Activated CD8-positive, alpha-beta T cell treated with anti-CD3 and anti-CD28 coated beads, Interleukin-2, amount 10 ng/mL, durations not matched to agents 7 days and 5 days (primary cell): ENCODE measurements around the gene SDCCAG8. TPM values are rescaled to one million over a fixed set of nuclear protein-coding genes. Genes with fewer than 3 reads are reported as not detected.

Source experiments
- ATAC-seq: fragments of 150-1000 bp; cut with Tn5 transposase; one replicate; pipeline ENCODE4 v1.10.0; 2021; ENCODE audit warnings: moderate library complexity
- CTCF ChIA-PET: fragments of 350-600 bp; sonication (Branson Sonifier 250); formaldehyde crosslinking; loops from one replicate; lab custom pipeline; 2021; ENCODE audit warnings: antibody characterized with exemption; lab: Charles Lee
- POLR2A ChIA-PET: fragments of 350-600 bp; sonication (Branson Sonifier 250); formaldehyde crosslinking; loops from one replicate; lab custom pipeline; 2021; ENCODE audit warnings: antibody characterized with exemption; lab: Charles Lee
- DNase-seq: peaks from one replicate; pipeline ENCODE4 v3.0.0-alpha.2; 2020
- H3K27ac Mint-ChIP-seq: one replicate; pipeline ENCODE4 v1.8.0; 2021; ENCODE audit warnings: mild to moderate bottlenecking, mixed read lengths
- H3K27me3 Mint-ChIP-seq: one replicate; pipeline ENCODE4 v1.8.0; 2021; ENCODE audit warnings: low read depth, mixed read lengths
- H3K36me3 Mint-ChIP-seq: one replicate; pipeline ENCODE4 v1.8.0; 2021; ENCODE audit warnings: low read depth, mixed read lengths
- H3K4me1 Mint-ChIP-seq: one replicate; pipeline ENCODE4 v1.8.0; 2021; ENCODE audit warnings: low read depth, mixed read lengths
- H3K4me3 Mint-ChIP-seq: one replicate; pipeline ENCODE4 v1.8.0; 2021; ENCODE audit warnings: mild to moderate bottlenecking, mixed read lengths
- H3K9me3 Mint-ChIP-seq: one replicate; pipeline ENCODE4 v1.8.0; 2022; ENCODE audit warnings: mixed read lengths; ENCODE audit not compliant: insufficient read depth
- total RNA-seq, 2 experiments: library from RNA; stranded (reverse); gene quantifications; one replicate each; pipeline ENCODE4 v1.2.3, GENCODE V29; 2021

Gene SDCCAG8
- total RNA-seq, 2 experiments from 2014 or later, result 16.6 to 20.0 TPM

DNA sequence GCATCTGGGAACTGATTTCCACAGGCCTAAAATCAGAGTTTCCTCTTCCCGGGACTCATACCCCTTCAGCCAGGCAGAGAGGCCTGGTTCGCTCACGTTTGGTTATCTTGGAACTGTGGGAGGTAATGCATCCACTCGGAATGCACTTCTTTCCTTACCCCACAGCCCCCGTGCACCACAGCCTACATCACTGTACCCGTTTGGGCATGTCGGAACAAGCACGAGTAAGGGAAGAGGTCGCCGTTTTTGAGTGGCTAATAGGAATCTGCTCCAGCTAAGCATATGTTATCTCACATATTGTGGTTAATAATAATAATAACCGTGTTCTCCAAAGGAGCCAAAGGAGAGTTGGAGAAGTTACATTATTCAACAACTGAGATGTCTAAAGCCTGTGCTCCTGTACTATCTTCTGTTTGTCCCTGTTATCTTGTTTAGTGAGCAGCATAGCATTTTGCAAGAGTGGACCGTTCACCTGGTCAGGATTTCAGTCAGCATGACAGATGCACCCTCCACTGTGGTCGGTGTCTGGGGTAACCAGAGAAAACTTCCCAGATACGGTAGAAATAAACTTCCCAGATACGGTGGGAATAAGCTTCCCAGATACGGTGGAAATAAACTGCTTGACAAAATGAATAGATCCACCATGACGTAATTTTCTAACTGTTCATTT, 198.6 kb downstream of the SDCCAG8 start:
- ATAC-seq (no peak), DNase-seq (no peak)
- H3K27me3 Mint-ChIP-seq, result no peaks in the 10 kb centered on the region
- H3K4me3 Mint-ChIP-seq, result no peak overlapping the region
- no peak overlapping the region for H3K27ac Mint-ChIP-seq
- POLR2A ChIA-PET, result no interaction called here
- CTCF ChIA-PET, result no interaction called here
- peaks cover 8% of the 10 kb centered on the region for H3K4me1 Mint-ChIP-seq
- no peaks in the 10 kb centered on the region for H3K9me3 Mint-ChIP-seq
- no peaks in the 10 kb centered on the region for H3K36me3 Mint-ChIP-seq

DNA sequence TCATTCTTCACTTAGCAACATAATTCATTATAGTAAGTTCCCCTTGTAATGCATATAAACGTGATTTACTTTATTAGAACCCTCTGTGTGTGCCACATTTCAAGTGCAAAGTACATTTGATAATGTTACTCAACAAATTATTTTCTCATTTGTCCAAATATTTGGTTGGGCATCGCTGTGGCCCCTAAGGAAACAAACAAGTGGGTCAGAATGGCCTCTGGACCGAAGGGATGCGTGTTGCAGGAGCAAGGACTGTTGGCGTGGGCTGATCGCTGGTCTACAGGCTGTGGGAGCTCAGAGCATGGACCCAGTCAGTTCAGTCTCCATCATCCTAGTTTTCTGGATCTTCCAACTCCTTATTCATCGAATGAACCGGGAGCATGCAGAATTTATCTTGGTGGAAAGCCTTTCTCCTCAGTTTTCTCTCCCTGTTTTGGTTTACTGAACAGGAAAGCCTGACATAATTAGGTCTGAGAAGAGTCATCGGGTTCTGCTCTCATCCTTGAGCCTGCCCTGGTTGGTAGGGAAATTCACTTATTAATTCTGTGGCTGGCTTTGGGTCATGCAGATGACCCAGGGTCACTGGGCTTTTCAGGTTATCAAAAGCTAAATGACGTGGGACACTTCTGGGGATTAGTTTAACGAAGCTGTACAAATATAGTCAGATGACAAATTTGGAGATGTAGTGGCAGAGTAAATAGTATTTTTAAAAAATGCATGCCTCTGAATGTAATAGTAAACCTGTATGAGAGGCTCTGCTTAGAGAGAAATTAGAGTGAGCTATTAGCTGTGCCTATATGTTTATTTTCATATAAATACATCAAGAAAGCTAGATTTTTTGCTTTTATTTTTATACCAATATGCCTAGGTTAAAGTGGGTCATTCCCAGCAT, 200.2 kb downstream of the SDCCAG8 start:
- ATAC-seq, result no peak
- Mint-ChIP-seq H3K9me3 (no peaks in the 10 kb centered on the region), H3K27ac (no peak overlapping the region), H3K27me3 (no peaks in the 10 kb centered on the region), H3K4me3 (no peak overlapping the region), H3K4me1 (peaks cover 8% of the 10 kb centered on the region), H3K36me3 (no peaks in the 10 kb centered on the region)
- no peak for DNase-seq
- POLR2A ChIA-PET, result no interaction called here
- CTCF ChIA-PET, result no interaction called here

DNA sequence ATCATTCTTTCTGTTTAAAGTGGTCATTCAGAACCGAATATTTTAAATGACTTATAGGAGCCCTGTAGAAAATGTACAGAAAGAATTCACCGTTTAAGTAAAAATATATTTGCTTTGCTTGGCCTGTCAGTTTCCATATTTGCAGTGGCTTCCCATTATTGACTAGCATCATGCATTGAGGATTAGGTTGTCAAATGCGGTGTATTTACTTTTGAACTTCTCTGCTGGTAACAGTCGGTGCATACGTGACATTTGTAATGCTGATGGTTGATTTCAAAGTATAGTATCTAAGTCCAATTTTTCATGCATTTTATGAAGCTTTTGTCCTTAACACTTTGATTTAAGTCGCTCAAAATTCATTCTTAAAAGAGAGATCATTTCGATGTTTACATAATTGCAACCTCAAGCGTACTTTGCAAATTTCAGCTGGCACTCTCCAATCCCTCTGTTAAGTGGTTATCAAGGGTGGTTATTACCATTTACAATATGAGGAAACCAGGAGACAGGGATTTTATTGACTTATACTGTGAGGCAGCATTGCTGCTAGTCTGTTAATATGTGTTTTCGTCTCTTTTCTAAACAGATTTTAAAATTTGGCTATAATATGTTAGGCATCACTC, 201.6 kb downstream of the SDCCAG8 start:
- CTCF ChIA-PET, result no interaction called here
- Mint-ChIP-seq H3K4me1 (peaks cover 8% of the 10 kb centered on the region), H3K9me3 (no peaks in the 10 kb centered on the region), H3K27me3 (no peaks in the 10 kb centered on the region), H3K36me3 (no peaks in the 10 kb centered on the region), H3K27ac (no peak overlapping the region), H3K4me3 (no peak overlapping the region)
- no peak for ATAC-seq
- POLR2A ChIA-PET, result no interaction called here
- no peak for DNase-seq

DNA sequence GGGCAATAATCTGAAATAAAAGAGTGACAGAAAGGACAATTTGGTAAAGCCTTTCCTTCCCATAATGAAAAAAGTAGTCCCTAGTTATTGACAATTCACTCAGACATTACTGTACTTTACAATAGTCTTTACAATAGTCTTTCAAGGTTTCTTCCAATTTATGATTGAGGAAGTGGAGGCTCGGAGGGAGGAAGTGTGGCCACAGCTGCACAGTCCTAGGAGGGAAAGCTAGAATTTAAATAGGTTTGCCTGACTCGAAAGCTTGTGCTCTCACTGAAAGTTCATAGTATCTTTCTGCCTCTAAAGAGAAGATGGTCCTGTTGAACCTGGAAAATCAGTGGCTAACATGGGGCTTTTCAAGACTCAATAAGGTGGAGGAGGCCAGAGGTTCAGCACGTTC, 203.2 kb downstream of the SDCCAG8 start:
- CTCF ChIA-PET, result no interaction called here
- no peaks in the 10 kb centered on the region for H3K9me3 Mint-ChIP-seq
- ATAC-seq (no peak), DNase-seq (no peak)
- peaks cover 8% of the 10 kb centered on the region for H3K4me1 Mint-ChIP-seq
- H3K36me3 Mint-ChIP-seq, result no peaks in the 10 kb centered on the region
- no peaks in the 10 kb centered on the region for H3K27me3 Mint-ChIP-seq
- H3K4me3 Mint-ChIP-seq, result no peak overlapping the region
- H3K27ac Mint-ChIP-seq, result no peak overlapping the region
- POLR2A ChIA-PET, result no interaction called here

DNA sequence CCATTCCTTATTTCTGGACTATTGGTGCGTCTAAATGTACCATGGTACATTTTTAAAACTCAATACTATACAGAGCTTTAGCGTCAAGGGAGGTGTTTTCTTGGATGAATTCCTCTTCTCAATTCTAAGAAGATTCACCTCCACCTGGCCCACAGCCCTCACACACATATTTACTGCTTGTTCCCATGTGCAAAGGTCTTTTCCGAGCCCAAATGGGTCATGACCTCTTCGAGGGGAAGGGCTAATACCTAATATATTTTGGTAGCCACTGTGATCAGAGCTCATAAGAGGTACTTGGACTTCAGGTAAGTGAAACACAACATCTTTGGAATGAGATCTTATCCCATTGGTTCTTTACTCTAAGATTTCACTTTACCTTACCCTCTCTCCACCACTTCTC, 205.9 kb downstream of the SDCCAG8 start:
- Mint-ChIP-seq H3K9me3 (no peaks in the 10 kb centered on the region), H3K27me3 (no peaks in the 10 kb centered on the region), H3K4me1 (peaks cover 8% of the 10 kb centered on the region), H3K4me3 (no peak overlapping the region), H3K27ac (no peak overlapping the region), H3K36me3 (no peaks in the 10 kb centered on the region)
- CTCF ChIA-PET, result no interaction called here
- ATAC-seq (no peak), DNase-seq (no peak)
- POLR2A ChIA-PET, result no interaction called here

DNA sequence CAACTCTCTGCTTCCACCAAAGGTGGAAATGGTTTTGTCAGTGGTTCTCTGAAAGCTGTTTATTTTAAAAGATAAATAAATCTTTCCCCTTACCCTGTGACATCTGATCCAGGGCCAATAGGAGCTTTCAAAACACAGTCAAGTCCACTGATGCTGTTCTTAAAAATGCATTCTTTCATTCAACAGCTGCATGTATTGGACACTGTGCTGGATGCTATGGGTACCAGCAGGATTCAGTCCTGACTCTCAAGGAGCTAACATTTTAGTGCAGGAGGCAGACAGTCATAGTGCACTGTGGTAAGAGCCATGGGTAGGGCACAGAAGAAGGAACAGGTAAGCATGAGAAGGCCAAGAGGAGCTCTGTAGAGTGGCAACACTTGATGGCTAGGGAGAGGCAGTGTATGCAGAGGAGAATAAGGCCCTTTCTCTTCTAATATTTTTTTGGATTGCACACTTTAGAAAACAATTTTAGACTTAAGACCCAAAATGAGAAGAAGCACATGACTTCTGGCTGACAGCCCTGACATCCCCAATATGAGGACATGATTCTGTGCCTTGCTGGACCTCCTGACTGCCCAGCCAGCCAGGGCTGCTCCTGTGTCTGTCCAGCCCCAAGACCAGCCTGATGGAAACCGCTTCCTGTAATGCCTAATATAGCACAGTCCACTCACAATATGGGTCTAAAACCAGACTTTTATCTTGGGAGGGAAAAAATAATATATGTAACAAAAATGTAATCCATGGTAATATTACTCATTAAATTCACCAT, 207.3 kb downstream of the SDCCAG8 start:
- no peaks in the 10 kb centered on the region for H3K36me3 Mint-ChIP-seq
- H3K27ac Mint-ChIP-seq, result no peak overlapping the region
- H3K27me3 Mint-ChIP-seq, result no peaks in the 10 kb centered on the region
- no peak overlapping the region for H3K4me3 Mint-ChIP-seq
- CTCF ChIA-PET, result no interaction called here
- POLR2A ChIA-PET, result no interaction called here
- ATAC-seq (no peak), DNase-seq (no peak)
- H3K4me1 Mint-ChIP-seq, result peaks cover 8% of the 10 kb centered on the region
- H3K9me3 Mint-ChIP-seq, result no peaks in the 10 kb centered on the region

DNA sequence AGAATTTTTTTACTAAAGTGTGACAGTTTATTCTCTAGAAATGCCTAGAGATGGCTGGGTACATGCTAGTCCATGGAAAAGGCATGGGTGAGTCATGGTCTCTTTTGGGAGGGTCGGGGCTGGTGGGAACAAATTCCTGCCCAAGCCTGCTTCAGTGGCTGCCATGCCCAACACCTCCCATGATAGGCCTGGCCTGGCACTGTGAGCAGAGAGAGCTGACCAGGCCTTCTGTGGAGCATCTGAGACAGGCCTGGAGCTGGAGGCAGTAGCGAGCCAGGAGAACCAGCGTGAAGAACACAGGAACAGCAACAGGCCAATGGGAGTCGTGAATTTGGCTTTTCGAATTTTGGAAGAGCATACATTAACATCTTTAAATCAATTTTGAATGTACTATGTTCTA, 209.2 kb downstream of the SDCCAG8 start:
- Mint-ChIP-seq H3K4me3 (no peak overlapping the region), H3K36me3 (no peaks in the 10 kb centered on the region)
- no peak for ATAC-seq

DNA sequence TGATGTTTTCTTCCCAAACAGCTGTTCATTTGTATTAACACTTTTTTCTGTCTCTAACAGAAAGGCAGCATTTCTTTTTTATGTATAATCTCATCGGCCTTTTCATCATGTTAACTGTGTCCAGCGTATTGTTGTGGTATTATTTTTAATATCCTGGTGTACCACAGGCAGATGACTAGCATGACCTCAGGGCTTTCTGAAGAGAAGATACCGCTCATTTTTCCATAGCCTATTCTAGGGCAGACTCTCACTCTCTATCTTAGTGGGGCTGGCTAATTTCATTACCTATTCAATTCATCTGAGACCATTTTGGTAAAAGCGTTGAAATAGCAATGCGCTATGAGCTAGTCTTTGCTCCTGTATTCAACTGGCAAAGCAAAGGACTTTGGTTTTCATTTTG, 209.9 kb downstream of the SDCCAG8 start:
- ChIA-PET POLR2A (no interaction called here), CTCF (no interaction called here)
- Mint-ChIP-seq H3K9me3 (no peaks in the 10 kb centered on the region), H3K36me3 (no peaks in the 10 kb centered on the region), H3K27me3 (no peaks in the 10 kb centered on the region), H3K4me3 (no peak overlapping the region), H3K4me1 (no peaks in the 10 kb centered on the region), H3K27ac (no peak overlapping the region)
- ATAC-seq (no peak), DNase-seq (no peak)

More for the DNA sequence above, 209.2 kb downstream of the SDCCAG8 start:
- DNase-seq, result no peak
- ChIA-PET CTCF (no interaction called here), POLR2A (no interaction called here)
- Mint-ChIP-seq H3K9me3 (no peaks in the 10 kb centered on the region), H3K4me1 (no peaks in the 10 kb centered on the region), H3K27me3 (no peaks in the 10 kb centered on the region), H3K27ac (no peak overlapping the region)

DNA sequence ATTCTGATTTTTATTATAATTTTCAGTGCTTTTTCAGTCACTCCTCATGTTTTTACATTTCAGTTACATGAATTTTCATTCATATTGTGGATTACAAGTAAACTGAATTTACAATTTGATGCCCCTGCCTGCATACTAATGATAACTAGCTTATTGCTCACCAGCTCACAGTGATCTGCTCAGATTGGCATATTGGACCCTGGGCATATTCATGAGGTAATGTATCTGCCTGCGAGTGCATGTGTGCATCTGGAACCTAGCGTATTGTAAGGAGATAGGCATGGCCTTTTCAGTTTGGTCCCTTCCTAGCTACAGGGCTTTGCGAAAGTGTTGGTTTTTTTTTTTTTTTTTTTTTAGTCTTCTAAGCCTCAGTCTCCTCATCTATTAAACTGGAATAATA, 213.7 kb downstream of the SDCCAG8 start:
- ChIA-PET POLR2A (no interaction called here), CTCF (interaction anchor here (1.1 kb wide), 1 partner anchor 126 kb away, joined by 4 read pairs; no protein-coding TSS in a partner anchor)
- peaks cover 2% of the 10 kb centered on the region for H3K36me3 Mint-ChIP-seq
- no peak for DNase-seq
- peaks cover 5% of the 10 kb centered on the region for H3K4me1 Mint-ChIP-seq
- ATAC-seq, result no peak
- H3K27ac Mint-ChIP-seq, result no peak overlapping the region
- H3K4me3 Mint-ChIP-seq, result no peak overlapping the region
- no peaks in the 10 kb centered on the region for H3K9me3 Mint-ChIP-seq
- H3K27me3 Mint-ChIP-seq, result no peaks in the 10 kb centered on the region

DNA sequence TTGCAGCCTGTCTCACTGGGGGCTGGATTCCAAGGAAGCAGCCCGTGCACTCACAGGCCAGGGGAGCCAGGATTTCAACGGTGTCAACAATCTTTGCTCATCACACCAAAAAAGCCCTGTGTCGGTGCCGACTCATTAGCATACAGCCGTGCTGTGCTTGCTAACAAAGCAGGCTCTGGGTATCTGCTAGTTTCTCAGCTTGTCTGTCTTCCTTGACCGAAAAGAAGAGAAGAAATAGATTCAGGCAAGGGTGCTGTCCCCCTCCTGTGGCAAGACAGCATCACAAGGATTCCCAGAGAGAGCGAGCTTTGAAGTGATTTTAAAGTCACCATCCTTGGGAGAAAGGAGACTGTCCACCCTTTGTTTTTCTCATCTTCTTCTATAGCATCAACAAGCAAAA, 214.7 kb downstream of the SDCCAG8 start:
- peaks cover 2% of the 10 kb centered on the region for H3K36me3 Mint-ChIP-seq

DNA sequence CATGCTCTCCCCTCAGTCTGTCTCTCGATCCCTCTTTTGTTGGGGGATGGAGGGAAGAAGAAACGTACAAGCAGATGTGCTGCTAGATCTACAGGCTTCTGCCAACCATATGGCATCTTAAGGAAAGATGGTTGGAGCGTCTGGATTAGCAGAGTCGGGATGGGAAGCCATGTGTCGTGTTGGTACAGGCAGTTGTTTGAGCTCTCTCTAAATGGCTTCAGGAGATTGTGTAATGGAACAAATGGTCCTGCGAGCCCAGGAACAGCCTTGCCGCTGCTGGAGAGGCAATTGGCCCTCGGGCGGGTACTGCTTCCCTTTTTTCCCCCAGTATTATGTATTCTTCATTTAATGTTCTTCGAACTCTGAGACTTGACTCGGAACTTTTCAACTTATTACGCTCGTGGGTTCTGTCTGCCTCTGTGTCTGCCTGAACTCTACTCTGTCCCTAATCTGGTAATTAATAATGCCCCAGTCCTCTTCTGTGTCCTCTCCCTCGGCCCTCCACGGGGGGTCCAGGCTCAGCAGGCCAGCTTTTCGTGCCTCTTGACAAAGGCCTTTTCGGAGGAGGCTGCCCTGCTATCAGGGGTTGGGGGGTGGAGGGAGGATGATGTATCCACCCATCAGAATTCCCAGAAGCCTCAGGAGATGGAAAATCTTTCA, 215.3 kb downstream of the SDCCAG8 start:
- POLR2A ChIA-PET, result no interaction called here
- Mint-ChIP-seq H3K36me3 (peaks cover 2% of the 10 kb centered on the region), H3K4me1 (peaks cover 5% of the 10 kb centered on the region), H3K27ac (no peak overlapping the region), H3K27me3 (no peaks in the 10 kb centered on the region), H3K4me3 (no peak overlapping the region), H3K9me3 (no peaks in the 10 kb centered on the region)
- CTCF ChIA-PET, result no interaction called here
- no peak for DNase-seq
- no peak for ATAC-seq

More for the DNA sequence above, 214.7 kb downstream of the SDCCAG8 start:
- H3K9me3 Mint-ChIP-seq, result no peaks in the 10 kb centered on the region
- H3K27ac Mint-ChIP-seq, result no peak overlapping the region
- POLR2A ChIA-PET, result no interaction called here
- CTCF ChIA-PET, result no interaction called here
- H3K27me3 Mint-ChIP-seq, result no peaks in the 10 kb centered on the region
- H3K4me1 Mint-ChIP-seq, result peaks cover 5% of the 10 kb centered on the region
- ATAC-seq (no peak), DNase-seq (no peak)
- H3K4me3 Mint-ChIP-seq, result no peak overlapping the region
